HFF-Myc (cell line): Measurements from ENCODE around the gene GRIN2B.

Experiments used
- DNase-seq: peaks from one replicate; pipeline ENCODE4 v3.0.0-alpha.2; 2011; ENCODE audit warnings: low read depth; ENCODE audit errors: extremely low read depth
- H3K4me3 ChIP-seq: replicated peaks from 2 replicates; pipeline ENCODE4 v1.5.1; 2011; ENCODE audit warnings: low read depth, mild to moderate bottlenecking, control low read depth, low read length
- CTCF ChIP-seq: IDR thresholded peaks from 2 replicates; pipeline ENCODE4 v1.5.1; 2012; ENCODE audit warnings: mild to moderate bottlenecking, low read depth, low read length, control low read depth; ENCODE audit errors: missing control alignments

The GRIN2B gene

GRCh38 chr12:13981296-13981962 lies at the start of gene GRIN2B:
GRIN2B (minus strand) TSS chr12:13981602; CDS start chr12:13866208, 115,394 bp downstream.
- no peak for DNase-seq
- no peak within 1 kb of the TSS for H3K4me3 ChIP-seq
- no peak for TF ChIP-seq CTCF

GRCh38 chr12:14026537-14026936 lies 45.1 kb upstream of the GRIN2B start:
- H3K4me3 ChIP-seq: no peak overlapping the region
- DNase-seq: no peak
- no peak for TF ChIP-seq CTCF

- H3K4me3 ChIP-seq: no peak overlapping the region
- no peak for DNase-seq
- no peak for TF ChIP-seq CTCF
These were observed 43.2 kb upstream of the GRIN2B start for GRCh38 chr12:14024591-14024990.

- no peak for DNase-seq
- no peak for TF ChIP-seq CTCF
- no peak overlapping the region for H3K4me3 ChIP-seq
These were observed 36.7 kb upstream of the GRIN2B start for GRCh38 chr12:14018080-14018479.

- TF ChIP-seq CTCF: no peak
- H3K4me3 ChIP-seq: no peak overlapping the region
These were observed 29.6 kb upstream of the GRIN2B start for GRCh38 chr12:14010989-14011388.

GRCh38 chr12:14007639-14008038 lies 26.2 kb upstream of the GRIN2B start:
- no peak overlapping the region for H3K4me3 ChIP-seq
- no peak for TF ChIP-seq CTCF
- DNase-seq: no peak

More at GRCh38 chr12:14010989-14011388, 29.6 kb upstream of the GRIN2B start:
- DNase-seq: no peak

- TF ChIP-seq CTCF: no peak
- DNase-seq: no peak
- H3K4me3 ChIP-seq: no peak overlapping the region
These were observed 11.2 kb upstream of the GRIN2B start for GRCh38 chr12:13992585-13992984.
